ENCODE results near the gene PTPN3.

DNA sequence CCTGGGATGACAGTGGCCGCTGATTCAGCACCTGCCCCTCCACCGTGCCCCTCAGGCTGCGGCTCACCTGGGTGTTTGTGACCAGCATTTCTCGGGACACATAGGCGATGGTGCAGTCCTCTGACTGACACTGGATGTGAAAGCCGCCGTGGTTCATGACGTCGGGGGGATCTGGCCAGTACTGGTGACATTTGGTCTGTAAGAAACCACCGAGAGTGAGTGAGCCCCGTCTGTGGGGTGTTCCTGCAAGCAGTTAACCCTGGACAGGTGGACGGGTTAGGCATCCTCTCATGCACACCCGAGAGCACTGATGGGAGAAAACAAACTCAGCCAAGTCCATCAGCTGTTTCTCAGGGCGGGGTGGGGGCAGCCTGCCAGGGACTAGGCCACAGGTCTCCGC is 114.8 kb downstream of the PTPN3 start:
- no peak for TF ChIP-seq CTCF (IDR thresholded peaks at IDR 0.05)
- TF ChIP-seq, protein P1, sequence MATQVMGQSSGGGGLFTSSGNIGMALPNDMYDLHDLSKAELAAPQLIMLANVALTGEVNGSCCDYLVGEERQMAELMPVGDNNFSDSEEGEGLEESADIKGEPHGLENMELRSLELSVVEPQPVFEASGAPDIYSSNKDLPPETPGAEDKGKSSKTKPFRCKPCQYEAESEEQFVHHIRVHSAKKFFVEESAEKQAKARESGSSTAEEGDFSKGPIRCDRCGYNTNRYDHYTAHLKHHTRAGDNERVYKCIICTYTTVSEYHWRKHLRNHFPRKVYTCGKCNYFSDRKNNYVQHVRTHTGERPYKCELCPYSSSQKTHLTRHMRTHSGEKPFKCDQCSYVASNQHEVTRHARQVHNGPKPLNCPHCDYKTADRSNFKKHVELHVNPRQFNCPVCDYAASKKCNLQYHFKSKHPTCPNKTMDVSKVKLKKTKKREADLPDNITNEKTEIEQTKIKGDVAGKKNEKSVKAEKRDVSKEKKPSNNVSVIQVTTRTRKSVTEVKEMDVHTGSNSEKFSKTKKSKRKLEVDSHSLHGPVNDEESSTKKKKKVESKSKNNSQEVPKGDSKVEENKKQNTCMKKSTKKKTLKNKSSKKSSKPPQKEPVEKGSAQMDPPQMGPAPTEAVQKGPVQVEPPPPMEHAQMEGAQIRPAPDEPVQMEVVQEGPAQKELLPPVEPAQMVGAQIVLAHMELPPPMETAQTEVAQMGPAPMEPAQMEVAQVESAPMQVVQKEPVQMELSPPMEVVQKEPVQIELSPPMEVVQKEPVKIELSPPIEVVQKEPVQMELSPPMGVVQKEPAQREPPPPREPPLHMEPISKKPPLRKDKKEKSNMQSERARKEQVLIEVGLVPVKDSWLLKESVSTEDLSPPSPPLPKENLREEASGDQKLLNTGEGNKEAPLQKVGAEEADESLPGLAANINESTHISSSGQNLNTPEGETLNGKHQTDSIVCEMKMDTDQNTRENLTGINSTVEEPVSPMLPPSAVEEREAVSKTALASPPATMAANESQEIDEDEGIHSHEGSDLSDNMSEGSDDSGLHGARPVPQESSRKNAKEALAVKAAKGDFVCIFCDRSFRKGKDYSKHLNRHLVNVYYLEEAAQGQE (IDR thresholded peaks at IDR 0.05; ENCODE audit: insufficient read depth in 1 of 2, low read depth in 2 of 2, low read length in 1 of 2): no peak
